HFFc6 (cell line): ENCODE measurements around the gene PM20D2. TPM values are rescaled to one million over a fixed set of nuclear protein-coding genes. Genes with fewer than 3 reads are reported as not detected.

ENCODE experiments used
- DNase-seq: peaks from one replicate; pipeline ENCODE4 v3.0.0-alpha.2; 2018
- H3K27ac Mint-ChIP-seq: 2 replicates; pipeline ENCODE4 v1.8.0; 2020; ENCODE audit warnings: mild to moderate bottlenecking, mixed read lengths
- H3K27me3 Mint-ChIP-seq: 2 replicates; pipeline ENCODE4 v1.8.0; 2021; ENCODE audit warnings: mild to moderate bottlenecking, moderate library complexity, mixed read lengths; ENCODE audit not compliant: insufficient read depth
- H3K36me3 Mint-ChIP-seq: 2 replicates; pipeline ENCODE4 v1.8.0; 2021; ENCODE audit warnings: low read depth, mixed read lengths
- H3K4me1 Mint-ChIP-seq: 2 replicates; pipeline ENCODE4 v1.8.0; 2020; ENCODE audit warnings: low read depth, mixed read lengths
- H3K4me3 Mint-ChIP-seq: 2 replicates; pipeline ENCODE4 v1.8.0; 2020; ENCODE audit warnings: mild to moderate bottlenecking, moderate library complexity, mixed read lengths
- H3K9me3 Mint-ChIP-seq: 2 replicates; pipeline ENCODE4 v1.8.0; 2020; ENCODE audit warnings: mild to moderate bottlenecking, mixed read lengths
- CTCF ChIP-seq: fragments of 200-600 bp; sonication (generic); IDR thresholded peaks from 2 replicates; pipeline ENCODE4 v1.5.0; 2021; ENCODE audit warnings: antibody characterized with exemption, mild to moderate bottlenecking
- long read RNA-seq: library from polyadenylated mRNA; unstranded; transcript quantifications from one replicate; pipeline ENCODE4 v2.0.0, GENCODE V29; 2019
- total RNA-seq, 6 experiments: library from RNA; stranded (reverse); fragmentation: NEBNext Ultra II Directional; extraction: Animal tissue kit (Norgen Biotek cat#: 25700); gene quantifications; 2 replicates in 1 of 6; 3 replicates in 5 of 6; pipeline ENCODE4 v1.2.3, GENCODE V29; 2021

The PM20D2 gene
- 1 to 10 TPM; 3.0 to 4.9 (median 3.2) TPM for total RNA-seq
- long read RNA-seq, full-length matches to known transcripts: 1 of 3 reads
- long read RNA-seq, partial matches to known transcripts: 1 of 3 reads
- long read RNA-seq, other reads (novel, unspliced or antisense): 1 of 3 reads

- peaks cover 31% of the 10 kb centered on the region for H3K4me1 Mint-ChIP-seq
- no peaks in the 10 kb centered on the region for H3K9me3 Mint-ChIP-seq
- peak within 1 kb of the TSS; percentile 87 for H3K4me3 Mint-ChIP-seq
- DNase-seq: no peak
- peak within 1 kb of the TSS; percentile 42; the same call in 1 of the 2 replicates for H3K27ac Mint-ChIP-seq
- H3K27me3 Mint-ChIP-seq: peaks cover 3% of the 10 kb centered on the region; the same call in 1 of the 2 replicates
- no peak for TF ChIP-seq CTCF
- H3K36me3 Mint-ChIP-seq: no peaks in the 10 kb centered on the region; the same call in 1 of the 2 replicates
These were observed at the start of gene PM20D2 for GRCh38 chr6:89145956-89146717. PM20D2 (plus strand) TSS chr6:89146055; CDS start chr6:89146145, 90 bp downstream.

- no peaks in the 10 kb centered on the region for H3K36me3 Mint-ChIP-seq
- no peaks in the 10 kb centered on the region for H3K9me3 Mint-ChIP-seq
- H3K4me1 Mint-ChIP-seq: peaks cover 15% of the 10 kb centered on the region
- H3K27ac Mint-ChIP-seq: no peak overlapping the region
- 0 out of 2 replicates have a peak, but pooled peaks cover 2% of the 10 kb centered on the region for H3K27me3 Mint-ChIP-seq
- no peak for DNase-seq
- no peak for TF ChIP-seq CTCF
- H3K4me3 Mint-ChIP-seq: no peak overlapping the region
These were observed 47.4 kb upstream of the PM20D2 start for GRCh38 chr6:89098461-89098860.

- H3K9me3 Mint-ChIP-seq: no peaks in the 10 kb centered on the region
- no peak for DNase-seq
- 0 out of 2 replicates have a peak, but pooled peaks cover 2% of the 10 kb centered on the region for H3K27me3 Mint-ChIP-seq
- no peak for TF ChIP-seq CTCF
- no peaks in the 10 kb centered on the region for H3K36me3 Mint-ChIP-seq
- no peak overlapping the region for H3K27ac Mint-ChIP-seq
- H3K4me1 Mint-ChIP-seq: peaks cover 15% of the 10 kb centered on the region
- no peak overlapping the region for H3K4me3 Mint-ChIP-seq
These were observed 45.7 kb upstream of the PM20D2 start for GRCh38 chr6:89100114-89100513.

GRCh38 chr6:89110284-89110683, 35.6 kb upstream of the PM20D2 start:
- H3K27ac Mint-ChIP-seq: no peak overlapping the region
- no peak for TF ChIP-seq CTCF
- H3K9me3 Mint-ChIP-seq: no peaks in the 10 kb centered on the region
- H3K27me3 Mint-ChIP-seq: no peaks in the 10 kb centered on the region; the same call in 1 of the 2 replicates
- no peak for DNase-seq
- H3K4me1 Mint-ChIP-seq: no peaks in the 10 kb centered on the region
- no peaks in the 10 kb centered on the region for H3K36me3 Mint-ChIP-seq
- H3K4me3 Mint-ChIP-seq: no peak overlapping the region

- H3K27me3 Mint-ChIP-seq: peaks cover 7% of the 10 kb centered on the region
- TF ChIP-seq CTCF: no peak
- DNase-seq: no peak
- H3K9me3 Mint-ChIP-seq: no peaks in the 10 kb centered on the region
- H3K36me3 Mint-ChIP-seq: no peaks in the 10 kb centered on the region
- no peak overlapping the region for H3K4me3 Mint-ChIP-seq
- H3K4me1 Mint-ChIP-seq: peaks cover 2% of the 10 kb centered on the region
- no peak overlapping the region for H3K27ac Mint-ChIP-seq
These were observed 33.9 kb upstream of the PM20D2 start for GRCh38 chr6:89111933-89112332.
